Heart right ventricle (tissue), 16 donors: ENCODE data around the gene UGT1A3. TPM values are rescaled to one million over a fixed set of nuclear protein-coding genes. Genes with fewer than 3 reads are reported as not detected.
"Not testable (repeated sequence)": the region's sequence is repeated elsewhere in the genome, so short reads cannot be mapped to it uniquely, and the experiment has no call there.

Experiments
- ATAC-seq, 8 donors: fragments of 200-7000 bp; cut with Tn5 transposase; one replicate each; pipeline ENCODE4 v1.9.1; 2020; ENCODE audit warnings: mild to moderate bottlenecking in 8 of 8, moderate library complexity in 8 of 8, moderate number of reproducible peaks in 1 of 8
- DNase-seq, 2 donors: peaks; one replicate each; pipeline ENCODE4 v3.0.0-alpha.2; 2020
- H3K27ac ChIP-seq, 10 donors: fragments of 200-600 bp; sonication (generic) in 2 of 10; one replicate each; pipeline versions ENCODE4 v1.5.0 to v1.8.0; 2020 to 2022; ENCODE audit warnings: mild to moderate bottlenecking in 3 of 10
- H3K27me3 ChIP-seq, 7 donors: fragments of 200-600 bp; one replicate each; pipeline ENCODE4 v1.8.0; 2021 to 2022; ENCODE audit warnings: mild to moderate bottlenecking in 2 of 7
- H3K36me3 ChIP-seq, 9 donors: fragments of 200-600 bp; sonication (generic) in 1 of 9; one replicate each; pipeline versions ENCODE4 v1.5.0 to v1.8.0; 2020 to 2022; ENCODE audit warnings: mild to moderate bottlenecking in 2 of 9
- H3K4me1 ChIP-seq, 9 donors: fragments of 200-600 bp; sonication (generic) in 1 of 9; one replicate each; pipeline versions ENCODE4 v1.5.0 to v1.8.0; 2020 to 2022; ENCODE audit warnings: mild to moderate bottlenecking in 4 of 9
- H3K4me3 ChIP-seq, 10 donors: fragments of 200-600 bp; sonication (generic) in 2 of 10; one replicate each; pipeline versions ENCODE4 v1.5.0 to v1.8.0; 2020 to 2022; ENCODE audit warnings: mild to moderate bottlenecking in 7 of 10, moderate library complexity in 2 of 10
- H3K9me3 ChIP-seq, 11 donors: fragments of 200-600 bp in 10 of 11; sonication (generic) in 2 of 11; one replicate each; pipeline versions ENCODE4 v1.5.0 to v1.8.0; 2013 to 2022; ENCODE audit warnings: mild to moderate bottlenecking in 2 of 11, control low read depth in 1 of 11, moderate library complexity in 1 of 11
- CTCF ChIP-seq, 9 donors: fragments of 200-600 bp; sonication (generic) in 2 of 9; IDR thresholded peaks; one replicate each; pipeline versions ENCODE4 v1.5.0 to v1.8.0; 2021 to 2022; ENCODE audit warnings: antibody characterized with exemption in 9 of 9, mild to moderate bottlenecking in 5 of 9, moderate library complexity in 1 of 9
- WGBS, 2 donors: extraction: QIAGEN DNeasy Blood & Tissue Kit; methylation state at CpG; one replicate each; pipeline ENCODE4 v1.1.7; 2013; ENCODE audit warnings: inconsistent platforms in 1 of 2; 5-methylcytosine and 5-hydroxymethylcytosine counted together
- intact Hi-C, 10 donors: fragments of 100-400 bp; cut with DNase I; formaldehyde crosslinking; loops; one replicate each; pipeline versions ENCODE4 v1.11.1 to v1.14.2; 2022
- polyA plus RNA-seq, 2 donors: library from polyadenylated mRNA; stranded (reverse); fragments of 200-250 nt; gene quantifications; one replicate each; pipeline ENCODE4 v1.2.3, GENCODE V29; 2013
- total RNA-seq, 10 donors: library from RNA; stranded (reverse); fragmentation: NEBNext Ultra II Directional in 3 of 10; extraction: Animal tissue kit (Norgen Biotek cat#: 25700) in 3 of 10; gene quantifications; one replicate each; pipeline versions ENCODE4 v1.2.1 to v1.2.4, GENCODE V29; 2021 to 2023
- donor health status: Arrhythmogenic right ventricular cardiomyopathy.
- donor health status: ischemic (EF 13 %, LVEDD 7.1; RV severe dilation, severe dysfunction).
- donor health status: healthy with polysubstance abuse.
- donor health status: DM: no; HTN: yes; CAD: no.
- donor health status: DM: no; HTN: no; CAD: no.
- donor health status: ischemic (EF 25% LVEDD 6.9; RV normal size, moderate dysfunction).
- donor health status: ischemic (EF 25% LVEDD 5.7; RV mildly dilated, moderate dysfunction).
- donor health status: healthy.
- donor health status: DM: yes; HTN: yes; CAD: no.
- donor health status: Ischemic cardiomyopathy.
- donor health status: ischemic (EF 35%, LVEDD 5.7; RV mildly dilated, moderate dysfunction).
- donor health status: nonischemic (EF 11% LVEDD 7.7; RV severe dilation, severe dysfunction).
- donor health status: DM: yes; HTN: yes; CAD: no.
- donor health status: PGD.
- donor health status: ischemic (EF 29% LVEDD 5.4; RV normal size, mild dysfunction).
- donor health status: nonischemic (EF 23%, LVEDD 6.1; RV moderate dilation, normal function).

Gene UGT1A3
- total and polyA plus RNA-seq, 12 donors = not detected

- 68 to 77% methylated on average over 2 of the region's 2 CpGs for WGBS, 2 donors
- intact Hi-C loops = no loop called here
These were observed 14.7 kb upstream of the UGT1A3 start for GRCh38 chr2:233714121-233714520.

GRCh38 chr2:233718552-233718951 is 10.3 kb upstream of the UGT1A3 start, which contains the start of gene UGT1A4:
UGT1A4 (plus strand) TSS chr2:233718736; CDS start chr2:233718821, 85 bp downstream.
- H3K36me3 ChIP-seq = no peaks in the 10 kb centered on the region
- DNase-seq (no peak), ATAC-seq (no peak)
- 82 to 84% methylated on average over 7 of the region's 7 CpGs for WGBS, 2 donors
- no peaks in the 10 kb centered on the region for H3K4me1 ChIP-seq
- H3K27ac ChIP-seq = no peak within 1 kb of the TSS
- no peak for TF ChIP-seq CTCF (IDR thresholded peaks at IDR 0.05)
- H3K27me3 ChIP-seq = peaks cover 0 to 21% (median 10%) of the 10 kb centered on the region in 7 donors
- intact Hi-C loops = no loop called here
- H3K4me3 ChIP-seq = no peak within 1 kb of the TSS
- H3K9me3 ChIP-seq = peaks cover 0 to 2% (median 0%) of the 10 kb centered on the region in 11 donors

More at GRCh38 chr2:233714121-233714520, 14.7 kb upstream of the UGT1A3 start:
- no peak for TF ChIP-seq CTCF (IDR thresholded peaks at IDR 0.05)
- Histone ChIP-seq H3K27me3 (peaks cover 0 to 29% (median 19%) of the 10 kb centered on the region in 7 donors), H3K27ac (no peak overlapping the region), H3K4me1 (no peaks in the 10 kb centered on the region), H3K4me3 (no peak overlapping the region), H3K36me3 (no peaks in the 10 kb centered on the region), H3K9me3 (no peaks in the 10 kb centered on the region)
- DNase-seq (no peak), ATAC-seq (no peak)

- H3K36me3 ChIP-seq, H3K4me1 ChIP-seq, intact Hi-C loops: not testable (repeated sequence)
These were observed 8.2 kb downstream of the UGT1A3 start for GRCh38 chr2:233736868-233737653.

GRCh38 chr2:233740870-233741269 is 12.0 kb downstream of the UGT1A3 start:
- no peaks in the 10 kb centered on the region for H3K36me3 ChIP-seq
- H3K4me3 ChIP-seq = no peak overlapping the region
- intact Hi-C loops = no loop called here
- H3K27ac ChIP-seq = no peak overlapping the region
- H3K4me1 ChIP-seq = no peaks in the 10 kb centered on the region
- peaks cover 0 to 24% (median 9%) of the 10 kb centered on the region in 7 donors for H3K27me3 ChIP-seq
- DNase-seq = no peak
- WGBS, 2 donors = 57 to 61% methylated on average over 2 of the region's 2 CpGs
- ATAC-seq = no peak
- no peaks in the 10 kb centered on the region for H3K9me3 ChIP-seq
- TF ChIP-seq CTCF (IDR thresholded peaks at IDR 0.05) = no peak

More at GRCh38 chr2:233736868-233737653, 8.2 kb downstream of the UGT1A3 start:
- H3K9me3 ChIP-seq, H3K27ac ChIP-seq, ATAC-seq, H3K4me3 ChIP-seq, DNase-seq: not testable (repeated sequence)
- 81 to 83% methylated on average over 14 of the region's 14 CpGs for WGBS, 2 donors
- peaks cover 0 to 19% (median 4%) of the 10 kb centered on the region in 7 donors for H3K27me3 ChIP-seq
